Activated CD4-positive, alpha-beta T cell treated with anti-CD3 and anti-CD28 coated beads for 48 hours (primary cell): ENCODE data around the gene ACSF3.
"Not testable (repeated sequence)": the region's sequence is repeated elsewhere in the genome, so short reads cannot be mapped to it uniquely, and the experiment has no call there.

Experiments
- DNase-seq: peaks from one replicate; pipeline ENCODE4 v3.0.0-alpha.2; 2020

The ACSF3 gene

DNA sequence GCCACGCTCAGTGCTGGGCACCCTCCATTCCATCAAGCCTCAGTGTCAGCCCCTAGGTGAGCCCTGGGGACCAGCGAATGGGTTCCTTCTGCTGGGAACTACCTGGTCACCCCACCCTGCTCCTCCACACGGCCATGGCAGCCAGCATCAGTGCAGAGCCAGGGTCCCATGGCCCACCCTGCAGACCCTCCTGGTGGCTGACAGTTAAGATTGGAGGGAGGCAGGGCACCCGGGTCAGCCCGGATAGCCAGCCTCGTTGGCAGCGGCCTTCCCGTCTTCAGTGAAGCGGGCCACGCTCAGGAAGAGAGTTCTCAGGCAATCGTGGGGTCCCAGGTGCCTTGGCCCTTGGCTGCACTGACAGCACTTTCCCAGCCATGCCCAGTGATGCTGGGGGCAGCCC is 37.1 kb upstream of the ACSF3 start:
- DNase-seq: no peak

DNA sequence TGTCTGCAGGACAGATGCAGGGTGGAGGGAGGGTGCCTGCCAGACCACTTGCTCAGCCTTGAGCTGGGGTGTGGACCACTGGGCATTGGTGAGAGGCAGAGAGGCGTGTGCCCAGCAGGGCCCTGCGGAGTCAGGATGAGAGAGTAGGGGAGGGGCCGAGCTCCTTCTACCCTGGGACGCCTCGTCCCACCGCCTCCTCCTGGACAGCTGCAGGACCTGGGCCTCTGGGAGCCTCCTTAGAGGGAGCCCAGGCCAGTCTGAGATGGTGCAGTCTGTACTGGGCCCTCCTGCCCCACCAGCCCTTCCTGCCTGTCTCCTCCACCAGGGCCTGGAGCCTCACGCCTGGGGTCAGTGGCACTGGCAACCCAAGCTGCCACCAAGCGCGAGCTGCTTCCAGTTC is 35.9 kb upstream of the ACSF3 start:
- DNase-seq: no peak

DNA sequence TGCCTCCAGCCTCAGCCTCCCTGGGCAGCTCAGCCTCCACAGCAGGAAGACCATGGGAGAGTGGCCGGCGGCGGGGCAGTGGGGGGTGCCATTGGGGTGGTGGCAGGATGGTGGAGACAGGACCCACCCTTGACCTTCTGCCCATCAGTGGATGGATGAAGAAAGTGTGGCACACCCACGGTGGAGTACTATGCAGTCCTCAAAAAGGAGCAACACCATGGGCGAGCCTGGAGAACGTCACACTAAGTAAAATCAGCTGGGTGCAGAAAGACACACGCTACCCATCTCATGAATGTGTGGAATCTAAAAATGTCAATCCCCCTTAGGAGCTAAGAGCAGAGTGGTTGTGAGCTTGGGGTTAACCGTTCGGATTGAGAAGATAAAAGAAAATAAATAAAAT is 34.8 kb upstream of the ACSF3 start:
- DNase-seq: no peak

DNA sequence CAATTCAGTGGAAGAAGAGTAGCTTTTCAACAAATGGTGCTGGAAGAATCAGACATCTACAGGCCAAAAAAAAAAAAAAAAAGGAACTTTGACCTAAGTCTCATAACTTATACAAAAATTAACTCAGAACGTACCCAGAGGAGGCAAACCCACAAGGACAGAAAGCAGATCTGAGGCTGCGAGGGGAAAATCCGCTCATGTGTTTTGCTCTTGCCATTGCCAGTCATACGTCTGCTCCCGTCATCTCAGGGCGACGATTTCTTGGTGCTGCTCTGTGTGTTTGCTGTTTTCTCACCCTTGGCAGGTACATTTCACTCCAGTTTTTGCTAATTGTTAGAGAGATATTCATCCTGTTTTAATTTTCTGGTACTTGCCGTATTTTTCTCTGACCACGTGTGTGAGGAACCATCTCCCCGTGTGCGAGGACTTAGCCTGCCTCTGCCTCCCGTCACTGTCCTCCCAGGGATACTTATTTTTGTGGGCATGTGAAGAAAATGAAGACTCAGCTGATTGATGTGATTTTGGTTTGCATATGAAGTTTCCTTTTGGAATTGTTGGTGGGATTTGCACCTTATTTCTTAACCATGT is 33.4 kb upstream of the ACSF3 start:
- peak; percentile 22 for DNase-seq

DNA sequence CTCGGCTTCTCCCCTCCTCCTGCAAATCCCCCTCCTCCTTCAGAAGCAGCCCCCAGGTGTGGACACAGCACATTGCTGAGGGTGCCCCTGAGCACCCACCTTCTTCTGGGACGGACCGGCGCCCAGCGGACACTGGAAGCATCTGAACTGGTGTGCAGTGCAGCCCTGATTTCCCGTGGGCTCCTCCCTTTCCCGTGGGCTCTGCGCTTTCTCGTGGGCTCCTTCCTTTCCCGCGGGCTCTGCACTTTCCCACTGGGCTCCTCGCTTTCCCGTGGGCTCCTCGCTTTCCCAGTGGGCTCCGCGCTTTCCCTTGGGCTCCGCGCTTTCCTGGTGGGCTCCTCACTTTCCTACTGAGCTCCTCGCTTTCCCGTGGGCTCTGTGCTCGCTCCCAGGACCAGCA is 32.6 kb upstream of the ACSF3 start:
- no peak for DNase-seq

DNA sequence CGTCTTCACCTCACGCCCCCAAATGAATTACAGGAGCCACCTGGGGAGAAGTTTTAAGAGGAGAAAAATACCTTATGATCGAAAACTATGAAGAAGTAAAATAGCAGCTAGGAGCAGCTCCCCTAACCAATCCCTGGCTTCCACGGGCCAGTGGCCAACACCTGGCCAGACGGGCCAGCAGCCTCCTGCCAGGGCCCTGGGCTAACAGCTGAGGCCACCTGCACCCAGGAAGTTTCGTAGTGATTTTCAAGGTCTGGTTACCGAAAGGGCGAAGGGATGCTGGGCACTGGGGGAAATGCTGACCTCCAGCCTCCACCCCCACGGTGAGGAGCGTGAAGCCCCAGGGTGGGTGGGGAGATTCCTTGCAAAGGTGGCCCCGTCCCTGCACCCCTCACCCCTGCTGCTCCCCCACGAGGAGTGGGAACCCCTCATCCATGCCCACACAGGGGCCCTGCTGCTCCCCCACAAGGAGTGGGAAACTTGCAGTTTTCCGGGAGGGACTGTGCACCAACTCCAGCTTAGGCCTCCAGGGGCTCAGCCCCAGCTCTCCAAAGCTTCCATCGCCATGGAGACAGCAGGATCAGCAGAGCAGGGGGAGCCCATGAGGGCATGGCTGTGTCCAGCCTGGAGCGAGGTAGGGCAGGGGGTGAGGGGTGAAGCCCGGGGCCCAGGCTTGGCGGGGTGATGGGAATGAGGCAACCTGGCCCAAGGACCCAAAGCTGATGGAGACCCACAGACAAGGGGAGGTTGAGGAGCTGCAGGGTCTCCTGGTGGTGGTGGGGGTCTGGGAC is 31.9 kb upstream of the ACSF3 start:
- no peak for DNase-seq

GRCh38 chr16:89062389-89063345 is 31.0 kb upstream of the ACSF3 start:
- no peak for DNase-seq

DNA sequence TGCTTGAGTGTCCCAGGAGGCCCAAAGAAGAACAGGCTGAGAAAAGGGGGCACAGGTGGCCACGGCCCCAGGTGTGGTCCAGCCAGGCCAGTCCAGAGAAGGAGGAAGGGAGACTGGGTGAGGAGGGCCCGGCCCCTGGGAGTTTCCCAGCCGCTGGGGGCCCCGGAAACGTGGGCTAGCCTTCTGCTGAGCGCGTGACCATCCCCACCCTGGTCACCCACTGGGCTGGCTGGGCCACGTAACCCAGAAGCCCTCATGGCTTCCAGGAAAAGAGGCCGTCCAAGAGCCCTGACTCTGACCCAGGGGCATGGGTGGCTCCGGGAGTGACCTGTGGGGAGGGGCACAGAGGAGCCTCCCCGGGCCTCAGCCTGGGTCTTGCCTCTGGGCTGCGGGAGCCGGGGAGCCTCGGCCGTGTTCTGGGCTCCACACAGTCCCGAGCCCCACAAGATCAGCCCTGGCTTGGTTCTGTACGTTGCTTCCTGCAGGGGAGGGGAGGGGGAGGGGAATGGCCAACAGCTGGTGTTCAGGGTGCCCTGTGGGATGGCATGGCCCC is 29.8 kb upstream of the ACSF3 start:
- no peak for DNase-seq

GRCh38 chr16:89064606-89065457 is 28.8 kb upstream of the ACSF3 start:
- DNase-seq: no peak

DNA sequence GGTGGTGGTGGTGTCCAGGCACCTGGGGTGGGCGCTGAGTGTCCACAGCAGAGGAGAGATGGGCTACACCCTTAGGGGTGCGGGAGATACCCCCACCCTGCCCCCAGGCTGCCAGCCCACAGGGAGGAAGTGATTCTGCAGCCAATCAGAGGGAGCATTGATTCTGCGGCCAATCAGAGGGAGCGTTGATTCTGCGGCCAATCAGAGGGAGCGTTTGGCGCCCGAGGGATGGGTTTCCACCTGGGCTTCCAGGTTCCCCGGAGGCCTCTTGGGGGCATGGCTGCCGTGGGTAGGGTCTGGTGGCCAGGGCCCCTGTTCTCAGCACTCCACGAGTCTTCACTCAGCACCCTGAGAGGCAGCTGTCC is 28.2 kb upstream of the ACSF3 start:
- no peak for DNase-seq

GRCh38 chr16:89066721-89067120 is 26.9 kb upstream of the ACSF3 start:
- DNase-seq: no peak

GRCh38 chr16:89067677-89068443 is 25.8 kb upstream of the ACSF3 start:
- DNase-seq: no peak

DNA sequence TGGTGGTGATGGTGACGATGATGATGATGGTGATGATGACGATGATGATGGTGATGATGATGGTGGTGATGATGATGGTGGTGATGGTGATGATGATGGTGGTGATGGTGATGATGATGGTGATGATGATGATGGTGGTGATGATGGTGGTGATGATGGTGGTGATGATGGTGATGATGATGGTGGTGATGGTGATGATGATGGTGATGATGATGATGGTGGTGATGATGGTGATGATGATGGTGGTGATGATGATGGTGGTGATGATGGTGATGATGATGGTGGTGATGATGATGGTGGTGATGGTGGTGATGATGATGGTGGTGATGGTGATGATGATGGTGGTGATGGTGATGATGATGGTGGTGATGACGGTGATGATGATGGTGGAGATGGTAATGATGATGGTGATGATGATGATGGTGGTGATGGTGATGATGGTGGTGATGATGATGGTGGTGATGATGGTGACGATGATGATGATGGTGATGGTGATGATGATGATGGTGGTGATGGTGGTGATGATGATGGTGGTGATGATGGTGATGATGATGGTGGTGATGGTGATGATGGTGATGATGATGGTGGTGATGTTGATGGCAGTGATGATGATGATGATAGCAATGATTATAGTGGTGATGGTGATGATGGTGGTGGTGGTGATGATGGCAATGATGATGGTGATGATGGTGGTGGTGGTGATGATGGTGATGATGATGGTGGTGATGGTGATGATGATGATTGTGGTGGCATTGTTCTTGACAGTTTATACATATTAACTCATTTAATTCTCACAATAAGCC is 24.6 kb upstream of the ACSF3 start:
- not testable (repeated sequence) for DNase-seq

DNA sequence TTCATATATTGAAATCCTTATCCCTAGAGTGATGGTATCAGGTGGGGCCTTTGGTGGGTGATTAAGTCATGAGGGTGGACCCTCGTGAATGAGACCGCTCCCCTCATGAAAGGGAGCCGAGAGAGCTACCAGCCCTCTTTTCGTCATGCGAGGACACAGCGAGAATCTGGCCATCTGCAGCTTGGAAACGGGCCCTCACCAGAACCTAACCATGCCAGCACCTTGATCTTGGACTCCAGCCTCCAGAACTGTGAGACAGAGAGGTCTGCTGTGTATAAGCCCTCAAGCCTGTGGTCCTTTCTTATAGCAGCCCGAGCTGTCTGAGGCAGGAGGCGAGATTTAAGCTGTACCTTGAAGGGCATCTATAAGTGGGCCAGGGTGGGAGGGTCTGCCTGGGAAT is 23.7 kb upstream of the ACSF3 start:
- no peak for DNase-seq

GRCh38 chr16:89070590-89070989 is 23.1 kb upstream of the ACSF3 start:
- no peak for DNase-seq

- no peak for DNase-seq
Observed at GRCh38 chr16:89071686-89072547, 21.7 kb upstream of the ACSF3 start.

DNA sequence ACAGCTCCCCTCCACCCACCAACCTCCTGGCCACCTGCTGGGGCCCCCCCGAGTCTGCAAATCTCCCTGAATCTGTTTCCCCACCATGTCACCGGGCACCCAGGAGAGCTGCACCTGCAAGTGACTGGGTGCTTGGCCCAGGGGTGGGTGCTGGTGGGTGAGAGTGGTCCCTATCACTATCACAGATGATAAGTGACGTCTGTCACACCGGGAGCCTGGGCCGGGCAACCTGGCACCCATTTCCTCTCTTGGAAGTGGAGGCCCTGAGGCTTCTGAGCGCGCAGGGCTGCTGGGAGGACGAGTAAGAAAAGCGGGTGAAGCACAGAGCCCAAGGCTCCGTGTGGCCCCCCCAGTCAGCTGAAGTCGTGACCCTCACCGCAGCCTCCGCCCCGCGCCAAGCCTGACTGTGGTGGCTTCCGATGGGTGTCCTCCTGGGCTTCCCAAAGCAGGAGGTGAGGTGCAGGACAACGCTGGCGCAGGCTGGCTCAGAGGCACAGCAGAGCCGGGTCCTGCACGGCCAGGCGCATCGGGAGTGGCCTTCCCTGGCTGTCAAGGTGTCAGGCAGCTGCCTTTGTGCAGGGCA is 21.0 kb upstream of the ACSF3 start:
- no peak for DNase-seq

- no peak for DNase-seq
Observed at GRCh38 chr16:89073346-89074071, 20.1 kb upstream of the ACSF3 start.
